Nephron progenitor cell (in vitro differentiated cells): Measurements from ENCODE around the gene OR2G2.

ENCODE experiments used
- DNase-seq: peaks from one replicate; pipeline ENCODE4 v3.0.0; 2021
- H3K27ac Mint-ChIP-seq: 2 replicates; pipeline ENCODE4 v1.8.0; 2021; ENCODE audit warnings: mild to moderate bottlenecking, moderate library complexity, mixed read lengths
- H3K27me3 Mint-ChIP-seq: 2 replicates; pipeline ENCODE4 v1.8.0; 2021; ENCODE audit warnings: mild to moderate bottlenecking, low read depth, mixed read lengths; ENCODE audit not compliant: poor library complexity
- H3K36me3 Mint-ChIP-seq: 2 replicates; pipeline ENCODE4 v1.8.0; 2021; ENCODE audit warnings: low read depth, mixed read lengths
- H3K4me1 Mint-ChIP-seq: 2 replicates; pipeline ENCODE4 v1.8.0; 2021; ENCODE audit warnings: mixed read lengths
- H3K4me3 Mint-ChIP-seq: 2 replicates; pipeline ENCODE4 v1.8.0; 2021; ENCODE audit warnings: mild to moderate bottlenecking, moderate library complexity, mixed read lengths
- H3K9me3 Mint-ChIP-seq: 2 replicates; pipeline ENCODE4 v1.8.0; 2021; ENCODE audit warnings: mild to moderate bottlenecking, moderate library complexity, mixed read lengths
- CTCF ChIP-seq: fragments of 200-600 bp; sonication (generic); IDR thresholded peaks from 2 replicates; pipeline ENCODE4 v1.5.0; 2021; ENCODE audit warnings: antibody characterized with exemption

Gene OR2G2, protein sequence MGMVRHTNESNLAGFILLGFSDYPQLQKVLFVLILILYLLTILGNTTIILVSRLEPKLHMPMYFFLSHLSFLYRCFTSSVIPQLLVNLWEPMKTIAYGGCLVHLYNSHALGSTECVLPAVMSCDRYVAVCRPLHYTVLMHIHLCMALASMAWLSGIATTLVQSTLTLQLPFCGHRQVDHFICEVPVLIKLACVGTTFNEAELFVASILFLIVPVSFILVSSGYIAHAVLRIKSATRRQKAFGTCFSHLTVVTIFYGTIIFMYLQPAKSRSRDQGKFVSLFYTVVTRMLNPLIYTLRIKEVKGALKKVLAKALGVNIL

DNA sequence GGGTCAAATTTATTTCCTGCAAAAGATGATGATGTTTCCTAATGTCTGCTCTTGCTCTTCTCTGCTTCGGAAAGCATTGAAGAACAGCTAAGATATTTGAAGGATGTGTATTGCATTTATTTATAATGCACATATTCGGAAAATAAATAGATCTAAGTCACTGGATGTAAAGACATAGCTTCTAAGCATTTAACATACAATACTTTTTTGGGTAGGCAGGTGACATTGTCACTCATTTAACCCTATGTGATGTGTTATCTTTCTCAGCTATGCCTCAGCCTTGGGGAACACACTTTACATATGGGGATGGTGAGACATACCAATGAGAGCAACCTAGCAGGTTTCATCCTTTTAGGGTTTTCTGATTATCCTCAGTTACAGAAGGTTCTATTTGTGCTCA, at the start of gene OR2G2:
OR2G2 (plus strand) TSS at position 301 of the 400 bp plus-strand sequence; CDS start at position 301, 0 bp downstream.
- no peak for DNase-seq
- no peak for TF ChIP-seq CTCF
- peaks cover 8% of the 10 kb centered on the region for H3K9me3 Mint-ChIP-seq
- no peak within 1 kb of the TSS for H3K4me3 Mint-ChIP-seq
- H3K27me3 Mint-ChIP-seq: peaks cover 6% of the 10 kb centered on the region
- no peaks in the 10 kb centered on the region for H3K4me1 Mint-ChIP-seq
- no peak within 1 kb of the TSS for H3K27ac Mint-ChIP-seq
- no peaks in the 10 kb centered on the region for H3K36me3 Mint-ChIP-seq

- Mint-ChIP-seq H3K4me1 (no peaks in the 10 kb centered on the region), H3K27ac (no peak overlapping the region), H3K9me3 (no peaks in the 10 kb centered on the region), H3K4me3 (no peak overlapping the region), H3K27me3 (peaks cover 7% of the 10 kb centered on the region), H3K36me3 (no peaks in the 10 kb centered on the region)
- no peak for DNase-seq
- no peak for TF ChIP-seq CTCF
These were observed 49.6 kb upstream of the OR2G2 start for GRCh38 chr1:247538561-247538960.

DNA sequence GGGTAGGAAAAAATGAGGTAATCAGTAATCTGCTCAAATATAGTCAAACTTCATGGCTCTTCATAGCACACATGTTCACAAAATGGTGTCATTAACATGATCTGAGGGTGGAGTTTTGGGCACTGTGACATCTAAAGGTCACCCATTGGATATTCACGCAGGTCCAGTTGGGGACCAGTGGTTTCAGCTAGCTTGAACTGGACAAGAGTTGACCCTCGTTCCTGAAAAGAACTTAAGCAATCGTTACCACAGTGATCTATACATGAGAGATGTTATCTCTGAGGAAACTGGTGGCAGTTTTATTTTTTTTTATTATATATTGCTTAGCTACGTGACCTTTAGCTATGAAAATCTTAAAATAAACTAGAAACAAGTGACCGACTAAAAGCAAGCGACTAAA, 48.9 kb upstream of the OR2G2 start:
- H3K36me3 Mint-ChIP-seq: no peaks in the 10 kb centered on the region
- no peak for DNase-seq
- no peak for TF ChIP-seq CTCF
- H3K27me3 Mint-ChIP-seq: peaks cover 7% of the 10 kb centered on the region
- H3K4me1 Mint-ChIP-seq: no peaks in the 10 kb centered on the region
- no peak overlapping the region for H3K27ac Mint-ChIP-seq
- H3K4me3 Mint-ChIP-seq: no peak overlapping the region
- H3K9me3 Mint-ChIP-seq: no peaks in the 10 kb centered on the region

- H3K36me3 Mint-ChIP-seq: no peaks in the 10 kb centered on the region
- H3K9me3 Mint-ChIP-seq: no peaks in the 10 kb centered on the region
- H3K4me1 Mint-ChIP-seq: no peaks in the 10 kb centered on the region
- peaks cover 7% of the 10 kb centered on the region for H3K27me3 Mint-ChIP-seq
- H3K4me3 Mint-ChIP-seq: no peak overlapping the region
- no peak for DNase-seq
- H3K27ac Mint-ChIP-seq: no peak overlapping the region
- no peak for TF ChIP-seq CTCF
These were observed 47.6 kb upstream of the OR2G2 start for GRCh38 chr1:247540581-247540980.

DNA sequence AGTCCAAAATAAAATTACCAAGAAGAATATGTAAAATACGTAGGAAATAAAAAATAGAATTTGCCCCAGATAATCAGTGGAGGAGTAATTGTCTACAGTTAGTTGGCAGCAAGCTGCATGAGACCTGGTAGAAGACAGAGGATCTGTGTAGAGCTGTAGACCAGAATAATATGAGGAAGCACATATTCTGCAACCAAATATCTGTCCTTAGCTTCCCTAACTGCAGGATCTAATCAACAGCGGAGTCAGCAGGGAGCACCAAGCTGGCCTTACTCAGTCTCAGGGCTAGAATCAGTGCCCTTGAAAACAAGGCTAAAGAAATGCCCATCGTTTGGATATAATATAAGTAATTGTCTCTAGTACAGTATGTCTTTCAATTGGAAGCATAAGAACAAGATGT, 45.3 kb upstream of the OR2G2 start:
- Mint-ChIP-seq H3K4me1 (no peaks in the 10 kb centered on the region), H3K9me3 (no peaks in the 10 kb centered on the region), H3K27ac (no peak overlapping the region), H3K4me3 (no peak overlapping the region), H3K36me3 (no peaks in the 10 kb centered on the region), H3K27me3 (peaks cover 4% of the 10 kb centered on the region)
- no peak for DNase-seq
- TF ChIP-seq CTCF: no peak

DNA sequence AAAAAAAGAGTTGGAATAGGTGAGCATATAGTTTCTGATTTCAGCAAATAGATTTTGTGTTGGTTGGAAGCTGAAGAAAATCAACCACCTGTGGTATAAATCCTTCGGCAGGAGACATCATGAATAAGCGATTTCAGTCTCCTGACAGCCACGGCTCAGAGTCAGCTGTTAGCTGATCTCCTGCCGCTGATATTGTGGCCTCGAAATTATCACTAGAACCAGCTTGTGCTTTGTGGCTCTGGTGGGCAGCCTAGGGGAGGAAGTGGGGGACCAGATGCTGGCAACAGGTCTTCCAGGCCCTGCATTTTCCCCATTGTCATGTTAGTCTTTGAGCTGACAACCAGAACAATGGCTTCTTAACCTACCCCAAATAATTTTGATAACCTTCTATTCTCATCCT, 40.1 kb upstream of the OR2G2 start:
- Mint-ChIP-seq H3K27ac (no peak overlapping the region), H3K36me3 (no peaks in the 10 kb centered on the region), H3K27me3 (no peaks in the 10 kb centered on the region), H3K9me3 (no peaks in the 10 kb centered on the region), H3K4me1 (no peaks in the 10 kb centered on the region), H3K4me3 (no peak overlapping the region)
- DNase-seq: no peak
- TF ChIP-seq CTCF: no peak
